ENCODE data around the gene SNX15. TPM values are rescaled to one million over a fixed set of nuclear protein-coding genes. Genes with fewer than 3 reads are reported as not detected.

Gene SNX15
- total and polyA plus RNA-seq, 7 donors: 15.6 to 66.5 (median 21.7) TPM

GRCh38 chr11:65040847-65041622, 13.8 kb downstream of the SNX15 start, which contains the start of gene SAC3D1:
Gene SAC3D1 (plus strand): TSS chr11:65041210. CDS start chr11:65041293, 83 bp downstream.
- Histone ChIP-seq H3K27me3 (ENCODE audit: insufficient read depth in 3 of 3, low read length in 2 of 3) (no peaks in the 10 kb centered on the region), H3K4me1 (peaks cover 26% of the 10 kb centered on the region), H3K36me3 (ENCODE audit: insufficient read depth in 1 of 2, low read depth in 1 of 2) (peaks cover 6 to 52% of the 10 kb centered on the region in 2 donors), H3K27ac (peak within 1 kb of the TSS; percentile 93), H3K4me3 (peak within 1 kb of the TSS; percentile 95), H3K9me3 (no peaks in the 10 kb centered on the region)
- intact Hi-C loops (cut with DNase I): loop anchor here (5.0 kb wide), 1 partner anchor 41 kb away; the partner anchor contains the start of genes CDCA5 (in 2 of the 2) and ZFPL1 (in 2 of the 2)
- peak; percentile 87 to 95 for DNase-seq
- 0 to 2% (median 1%) methylated on average over 54 to 91 of the region's 91 CpGs for WGBS, 3 donors
- ATAC-seq: peak; percentile 94 to 97 (median 94)
- TF ChIP-seq CTCF (IDR thresholded peaks at IDR 0.05): no peak

GRCh38 chr11:65042891-65043290, 15.7 kb downstream of the SNX15 start:
- H3K27ac ChIP-seq: no peak overlapping the region
- peaks cover 26% of the 10 kb centered on the region for H3K4me1 ChIP-seq
- ATAC-seq (no peak), DNase-seq (no peak)
- intact Hi-C loops (cut with DNase I): loop anchor here (5.0 kb wide), 1 partner anchor 39 kb away; the partner anchor contains the start of genes CDCA5 (in 2 of the 2) and ZFPL1 (in 2 of the 2)
- 67 to 78% (median 77%) methylated on average over 6 of the region's 6 CpGs for WGBS, 3 donors
- H3K27me3 ChIP-seq (ENCODE audit: insufficient read depth in 3 of 3, low read length in 2 of 3): no peaks in the 10 kb centered on the region
- H3K36me3 ChIP-seq (ENCODE audit: insufficient read depth in 1 of 2, low read depth in 1 of 2): peaks cover 6 to 35% of the 10 kb centered on the region in 2 donors
- no peak for TF ChIP-seq CTCF (IDR thresholded peaks at IDR 0.05)
- no peak overlapping the region for H3K4me3 ChIP-seq
- no peaks in the 10 kb centered on the region for H3K9me3 ChIP-seq

- WGBS, 3 donors: 87 to 89% (median 88%) methylated on average over 13 to 23 of the region's 23 CpGs
- Histone ChIP-seq H3K4me1 (peaks cover 26% of the 10 kb centered on the region), H3K4me3 (no peak overlapping the region), H3K36me3 (ENCODE audit: insufficient read depth in 1 of 2, low read depth in 1 of 2) (peaks cover 0 to 26% of the 10 kb centered on the region in 2 donors), H3K27me3 (ENCODE audit: insufficient read depth in 3 of 3, low read length in 2 of 3) (no peaks in the 10 kb centered on the region), H3K9me3 (no peaks in the 10 kb centered on the region), H3K27ac (no peak overlapping the region)
- DNase-seq (peak; percentile 33 to 63), ATAC-seq (no peak)
- intact Hi-C loops (cut with DNase I): loop anchor here (5.0 kb wide), 1 partner anchor 38 kb away; the partner anchor contains the start of genes CDCA5 (in 2 of the 2) and ZFPL1 (in 2 of the 2)
- no peak for TF ChIP-seq CTCF (IDR thresholded peaks at IDR 0.05)
These were observed 16.8 kb downstream of the SNX15 start for GRCh38 chr11:65043881-65044501.

- DNase-seq (no peak), ATAC-seq (no peak)
- H3K27me3 ChIP-seq (ENCODE audit: insufficient read depth in 3 of 3, low read length in 2 of 3): no peaks in the 10 kb centered on the region
- no peak overlapping the region for H3K27ac ChIP-seq
- peaks cover 22% of the 10 kb centered on the region for H3K4me1 ChIP-seq
- 86 to 92% (median 91%) methylated on average over 5 of the region's 5 CpGs for WGBS, 3 donors
- H3K4me3 ChIP-seq: no peak overlapping the region
- intact Hi-C loops (cut with DNase I): no loop called here
- no peaks in the 10 kb centered on the region for H3K9me3 ChIP-seq
- peaks cover 0 to 16% of the 10 kb centered on the region in 2 donors for H3K36me3 ChIP-seq (ENCODE audit: insufficient read depth in 1 of 2, low read depth in 1 of 2)
- no peak for TF ChIP-seq CTCF (IDR thresholded peaks at IDR 0.05)
These were observed 17.8 kb downstream of the SNX15 start for GRCh38 chr11:65045061-65045460.

Measured in psoas muscle (tissue), 8 donors.